Astrocyte (in vitro differentiated cells and primary cell): ENCODE data around the gene KCNC1. TPM values are rescaled to one million over a fixed set of nuclear protein-coding genes. Genes with fewer than 3 reads are reported as not detected.

Experiments used
- DNase-seq: peaks from one replicate; pipeline ENCODE4 v3.0.0-alpha.2; 2010; ENCODE audit warnings: low read depth
- FAIRE-seq: peaks from 2 replicates; lab custom pipeline; 2011; peaks lifted over from hg19 to GRCh38; lab: Jason Lieb, UNC
- H2AFZ ChIP-seq: 2 replicates; pipeline ENCODE4 v1.6.0; 2012; ENCODE audit warnings: low read depth, low read length, inconsistent platforms
- H3K27ac ChIP-seq: 2 replicates; pipeline ENCODE4 v1.5.1; 2011; ENCODE audit warnings: low read depth, low read length, inconsistent platforms
- H3K27me3 ChIP-seq: 2 replicates; pipeline ENCODE4 v1.6.0; 2011; ENCODE audit warnings: low read length, inconsistent platforms; ENCODE audit not compliant: insufficient read depth
- H3K36me3 ChIP-seq: 2 replicates; pipeline ENCODE4 v1.5.1; 2011; ENCODE audit warnings: low read length, inconsistent platforms; ENCODE audit not compliant: insufficient read depth
- H3K4me1 ChIP-seq: 2 replicates; pipeline ENCODE4 v1.5.1; 2011; ENCODE audit warnings: low read length, inconsistent platforms; ENCODE audit not compliant: insufficient read depth
- H3K4me2 ChIP-seq: 2 replicates; pipeline ENCODE4 v1.6.0; 2012; ENCODE audit warnings: low read length, inconsistent platforms
- H3K4me3 ChIP-seq: 2 replicates; pipeline ENCODE4 v1.5.1; 2011; ENCODE audit warnings: low read depth, mild to moderate bottlenecking, low read length, inconsistent platforms; ENCODE audit not compliant: insufficient read depth
- H3K79me2 ChIP-seq: 2 replicates; pipeline ENCODE4 v1.6.0; 2012; ENCODE audit warnings: mild to moderate bottlenecking, low read length, inconsistent platforms; ENCODE audit not compliant: insufficient read depth
- H3K9ac ChIP-seq: 2 replicates; pipeline ENCODE4 v1.6.0; 2012; ENCODE audit warnings: mild to moderate bottlenecking, low read length, inconsistent platforms
- H3K9me3 ChIP-seq: 2 replicates; pipeline ENCODE4 v1.5.1; 2012; ENCODE audit warnings: low read depth, mild to moderate bottlenecking, low read length, inconsistent platforms; ENCODE audit not compliant: insufficient read depth
- H4K20me1 ChIP-seq: 2 replicates; pipeline ENCODE4 v1.6.0; 2012; ENCODE audit warnings: low read length, inconsistent platforms; ENCODE audit not compliant: insufficient read depth
- H3K27ac Mint-ChIP-seq: one replicate; pipeline ENCODE4 v1.8.0; 2021; ENCODE audit warnings: mild to moderate bottlenecking, mixed read lengths; ENCODE audit not compliant: unreplicated experiment
- H3K27me3 Mint-ChIP-seq: one replicate; pipeline ENCODE4 v1.8.0; 2021; ENCODE audit warnings: low read depth, mixed read lengths; ENCODE audit not compliant: unreplicated experiment
- H3K36me3 Mint-ChIP-seq: one replicate; pipeline ENCODE4 v1.8.0; 2021; ENCODE audit warnings: low read depth, mixed read lengths; ENCODE audit not compliant: unreplicated experiment
- H3K4me1 Mint-ChIP-seq: one replicate; pipeline ENCODE4 v1.8.0; 2021; ENCODE audit warnings: low read depth, mixed read lengths; ENCODE audit not compliant: unreplicated experiment
- H3K4me3 Mint-ChIP-seq: one replicate; pipeline ENCODE4 v1.8.0; 2021; ENCODE audit warnings: mild to moderate bottlenecking, moderate library complexity, mixed read lengths; ENCODE audit not compliant: unreplicated experiment
- H3K9me3 Mint-ChIP-seq: one replicate; pipeline ENCODE4 v1.8.0; 2021; ENCODE audit warnings: mild to moderate bottlenecking, mixed read lengths; ENCODE audit not compliant: unreplicated experiment
- CTCF ChIP-seq: IDR thresholded peaks from 2 replicates; pipeline ENCODE4 v1.5.1; 2011; ENCODE audit warnings: low read depth, mild to moderate bottlenecking, inconsistent platforms, low read length, moderate library complexity; ENCODE audit not compliant: insufficient read depth
- EZH2 ChIP-seq: IDR thresholded peaks from 2 replicates; pipeline ENCODE4 v1.6.1; 2012; ENCODE audit warnings: mild to moderate bottlenecking, low read length, inconsistent platforms; ENCODE audit not compliant: insufficient read depth
- total RNA-seq: library from RNA; stranded (reverse); gene quantifications from 2 replicates; pipeline ENCODE4 v1.2.1, GENCODE V29; 2021

The KCNC1 gene
- total RNA-seq, 1 donor from 2014 or later: 0.05 TPM

DNA sequence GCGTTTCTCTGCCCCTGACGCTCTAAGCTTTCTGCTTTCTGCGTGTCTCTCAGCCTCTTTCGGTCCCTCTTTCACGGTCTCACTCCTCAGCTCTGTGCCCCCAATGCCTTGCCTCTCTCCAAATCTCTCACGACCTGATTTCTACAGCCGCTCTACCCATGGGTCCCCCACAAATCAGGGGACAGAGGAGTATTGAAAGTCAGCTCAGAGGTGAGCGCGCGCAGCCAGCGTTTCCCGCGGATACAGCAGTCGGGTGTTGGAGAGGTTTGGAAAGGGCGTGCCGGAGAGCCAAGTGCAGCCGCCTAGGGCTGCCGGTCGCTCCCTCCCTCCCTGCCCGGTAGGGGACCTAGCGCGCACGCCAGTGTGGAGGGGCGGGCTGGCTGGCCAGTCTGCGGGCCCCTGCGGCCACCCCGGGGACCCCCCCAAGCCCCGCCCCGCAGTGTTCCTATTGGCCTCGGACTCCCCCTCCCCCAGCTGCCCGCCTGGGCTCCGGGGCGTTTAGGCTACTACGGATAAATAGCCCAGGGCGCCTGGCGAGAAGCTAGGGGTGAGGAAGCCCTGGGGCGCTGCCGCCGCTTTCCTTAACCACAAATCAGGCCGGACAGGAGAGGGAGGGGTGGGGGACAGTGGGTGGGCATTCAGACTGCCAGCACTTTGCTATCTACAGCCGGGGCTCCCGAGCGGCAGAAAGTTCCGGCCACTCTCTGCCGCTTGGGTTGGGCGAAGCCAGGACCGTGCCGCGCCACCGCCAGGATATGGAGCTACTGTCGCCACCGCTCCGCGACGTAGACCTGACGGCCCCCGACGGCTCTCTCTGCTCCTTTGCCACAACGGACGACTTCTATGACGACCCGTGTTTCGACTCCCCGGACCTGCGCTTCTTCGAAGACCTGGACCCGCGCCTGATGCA, 15.3 kb upstream of the KCNC1 start, which contains the start of gene MYOD1:
Gene MYOD1 (plus strand): TSS at position 544 of the 910 bp plus-strand sequence. CDS start 212 bp downstream, at position 756.
- H2AFZ ChIP-seq: no peak within 1 kb of the TSS
- FAIRE-seq: no peak
- H3K27me3 ChIP-seq: peaks cover 82% of the 10 kb centered on the region
- DNase-seq: peak; percentile 10
- H3K36me3 Mint-ChIP-seq: no peaks in the 10 kb centered on the region
- peak within 1 kb of the TSS; percentile 39 for H3K4me2 ChIP-seq
- TF ChIP-seq EZH2: no peak
- H3K4me3 ChIP-seq: no peak within 1 kb of the TSS
- H3K27ac Mint-ChIP-seq: no peak within 1 kb of the TSS
- no peaks in the 10 kb centered on the region for H3K36me3 ChIP-seq
- no peak within 1 kb of the TSS for H3K9ac ChIP-seq
- H3K4me3 Mint-ChIP-seq: no peak within 1 kb of the TSS
- no peaks in the 10 kb centered on the region for H3K9me3 ChIP-seq
- H3K4me1 ChIP-seq: no peaks in the 10 kb centered on the region
- no peaks in the 10 kb centered on the region for H3K4me1 Mint-ChIP-seq
- H3K27ac ChIP-seq: no peak within 1 kb of the TSS
- peaks cover 2% of the 10 kb centered on the region for H3K9me3 Mint-ChIP-seq
- H3K79me2 ChIP-seq: no peaks in the 10 kb centered on the region
- H3K27me3 Mint-ChIP-seq: peaks cover 41% of the 10 kb centered on the region
- H4K20me1 ChIP-seq: peaks cover 5% of the 10 kb centered on the region

- H3K4me3 Mint-ChIP-seq: no peak overlapping the region
- H3K27ac Mint-ChIP-seq: no peak overlapping the region
- Histone ChIP-seq H2AFZ (no peak overlapping the region), H3K4me1 (no peaks in the 10 kb centered on the region), H3K79me2 (no peaks in the 10 kb centered on the region), H4K20me1 (peaks cover 5% of the 10 kb centered on the region), H3K4me2 (peak overlapping the region; percentile 39), H3K27ac (no peak overlapping the region), H3K27me3 (peaks cover 85% of the 10 kb centered on the region), H3K4me3 (no peak overlapping the region), H3K36me3 (no peaks in the 10 kb centered on the region), H3K9me3 (no peaks in the 10 kb centered on the region), H3K9ac (no peak overlapping the region)
- H3K36me3 Mint-ChIP-seq: no peaks in the 10 kb centered on the region
- H3K27me3 Mint-ChIP-seq: peaks cover 46% of the 10 kb centered on the region
- FAIRE-seq (no peak), DNase-seq (peak; percentile 19)
- H3K9me3 Mint-ChIP-seq: peaks cover 2% of the 10 kb centered on the region
- TF ChIP-seq CTCF: no peak
- peak; percentile 98 for TF ChIP-seq EZH2
- no peaks in the 10 kb centered on the region for H3K4me1 Mint-ChIP-seq
Measured at GRCh38 chr11:17719938-17720795, 14.4 kb upstream of the KCNC1 start.

DNA sequence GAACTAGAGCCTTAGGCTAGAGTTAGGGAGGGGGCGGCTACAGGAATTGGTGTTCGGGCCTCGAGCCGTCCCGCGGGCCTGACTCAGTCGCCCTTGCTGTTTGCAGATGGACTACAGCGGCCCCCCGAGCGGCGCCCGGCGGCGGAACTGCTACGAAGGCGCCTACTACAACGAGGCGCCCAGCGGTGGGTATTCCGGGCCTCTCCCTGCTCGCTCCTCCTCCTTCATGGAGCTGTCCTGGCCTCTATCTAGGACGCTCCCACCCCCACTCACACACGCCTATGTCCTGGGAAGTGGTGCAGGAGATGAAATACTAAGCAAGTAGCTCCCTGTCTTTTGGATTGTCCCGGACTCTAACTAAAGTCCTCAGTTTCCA, 13.8 kb upstream of the KCNC1 start:
- Histone ChIP-seq H3K4me2 (peak overlapping the region; percentile 39), H3K27ac (no peak overlapping the region), H3K79me2 (no peaks in the 10 kb centered on the region), H3K4me3 (no peak overlapping the region), H4K20me1 (peaks cover 5% of the 10 kb centered on the region), H3K4me1 (no peaks in the 10 kb centered on the region), H3K9me3 (no peaks in the 10 kb centered on the region), H3K27me3 (peaks cover 84% of the 10 kb centered on the region), H3K36me3 (no peaks in the 10 kb centered on the region), H3K9ac (no peak overlapping the region), H2AFZ (no peak overlapping the region)
- no peak for FAIRE-seq
- H3K27me3 Mint-ChIP-seq: peaks cover 49% of the 10 kb centered on the region
- TF ChIP-seq CTCF: no peak
- TF ChIP-seq EZH2: peak; percentile 6
- no peaks in the 10 kb centered on the region for H3K4me1 Mint-ChIP-seq
- H3K27ac Mint-ChIP-seq: no peak overlapping the region
- no peak overlapping the region for H3K4me3 Mint-ChIP-seq
- H3K9me3 Mint-ChIP-seq: peaks cover 2% of the 10 kb centered on the region
- H3K36me3 Mint-ChIP-seq: no peaks in the 10 kb centered on the region
- no peak for DNase-seq
